Non-pigmented ciliary epithelial cell (primary cell): ENCODE measurements around the gene MIEF2.
A peak's percentile ranks its signal among the peaks of the same experiment; 100 is the strongest.

Source experiments
- DNase-seq: peaks from one replicate; pipeline ENCODE4 v3.0.0-alpha.2; 2010; ENCODE audit warnings: low read depth

The MIEF2 gene

GRCh38 chr17:18235743-18236256 is 24.7 kb upstream of the MIEF2 start:
- peak; percentile 27 for DNase-seq

DNA sequence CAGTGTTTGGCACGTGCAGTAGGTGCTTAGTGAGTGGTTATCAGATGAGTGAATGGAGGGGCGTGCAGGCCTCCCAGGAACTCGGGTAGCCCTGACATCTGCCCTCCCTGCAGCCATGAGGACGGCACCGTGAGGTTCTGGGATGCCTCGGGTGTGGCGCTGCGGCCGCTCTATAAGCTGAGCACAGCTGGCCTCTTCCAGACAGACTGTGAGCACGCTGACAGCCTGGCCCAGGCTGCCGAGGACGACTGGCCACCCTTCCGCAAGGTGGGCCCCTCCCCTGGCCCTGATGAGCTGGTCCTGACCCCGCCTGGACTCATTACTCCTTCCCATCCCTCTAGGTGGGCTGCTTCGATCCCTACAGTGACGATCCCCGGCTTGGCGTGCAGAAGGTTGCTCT is 24.0 kb upstream of the MIEF2 start:
- no peak for DNase-seq

- no peak for DNase-seq
These were observed 23.0 kb upstream of the MIEF2 start for GRCh38 chr17:18237461-18237860.

DNA sequence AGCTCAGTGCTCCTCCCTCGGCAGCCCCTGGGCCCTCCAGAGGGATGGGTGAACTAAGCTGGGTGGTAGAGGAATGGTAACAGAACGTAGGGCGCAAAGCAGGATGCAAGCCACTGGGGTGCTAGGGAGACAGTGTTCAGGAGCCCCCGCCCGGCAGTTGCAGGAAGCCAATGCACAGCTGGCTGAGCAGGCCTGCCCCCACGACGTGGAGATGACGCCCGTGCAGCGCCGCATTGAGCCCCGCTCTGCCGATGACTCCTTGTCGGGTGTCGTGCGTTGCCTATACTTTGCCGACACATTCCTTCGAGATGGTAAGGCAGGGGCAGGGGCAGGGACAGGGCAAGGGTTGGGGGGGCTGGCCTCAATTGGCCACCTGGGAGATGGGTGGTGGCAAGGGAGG is 22.2 kb upstream of the MIEF2 start:
- DNase-seq = no peak

- no peak for DNase-seq
These were observed 20.0 kb upstream of the MIEF2 start for GRCh38 chr17:18240449-18240848.

- DNase-seq = no peak
These were observed 19.1 kb upstream of the MIEF2 start for GRCh38 chr17:18241229-18241871.

- DNase-seq = no peak
These were observed 15.3 kb upstream of the MIEF2 start for GRCh38 chr17:18245038-18245776.

DNA sequence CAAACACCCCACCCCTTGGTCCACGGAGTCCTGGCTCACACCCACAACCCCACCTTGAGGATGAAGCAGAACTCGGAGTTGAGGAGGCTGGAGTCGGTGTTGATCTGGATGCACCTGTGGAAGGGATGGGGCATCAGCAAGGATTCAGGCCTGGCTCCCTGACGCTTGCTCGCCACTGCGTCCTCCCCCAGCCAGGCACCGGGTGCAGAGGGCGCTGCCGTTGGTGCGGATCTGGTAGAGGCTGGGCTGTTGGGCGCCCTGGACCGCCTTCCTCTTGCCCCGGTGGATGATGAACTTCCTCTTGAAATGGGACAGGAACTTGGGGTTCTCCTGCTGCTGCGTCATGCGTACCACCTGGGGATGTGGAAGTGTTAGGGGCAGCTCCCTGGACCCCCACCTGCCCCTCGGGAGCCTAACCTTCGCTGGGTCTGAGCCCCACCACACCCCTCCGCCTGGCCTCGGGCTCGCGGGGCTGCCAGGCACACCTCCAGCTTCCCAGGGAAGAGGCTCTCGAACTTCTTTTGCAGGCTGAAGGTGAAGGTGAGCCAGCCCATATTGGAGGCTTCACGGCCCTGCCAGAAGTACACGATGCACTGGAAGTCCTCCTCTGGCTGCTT is 14.2 kb upstream of the MIEF2 start:
- no peak for DNase-seq

GRCh38 chr17:18246880-18247612 is 13.4 kb upstream of the MIEF2 start:
- DNase-seq = no peak

- DNase-seq = no peak
These were observed 12.9 kb upstream of the MIEF2 start for GRCh38 chr17:18247613-18248001.

GRCh38 chr17:18248300-18248731 is 12.1 kb upstream of the MIEF2 start:
- no peak for DNase-seq

- no peak for DNase-seq
These were observed 11.7 kb upstream of the MIEF2 start for GRCh38 chr17:18248811-18249210.

GRCh38 chr17:18250259-18250658 is 10.2 kb upstream of the MIEF2 start:
- DNase-seq = no peak

GRCh38 chr17:18250708-18251107 is 9.8 kb upstream of the MIEF2 start:
- no peak for DNase-seq

DNA sequence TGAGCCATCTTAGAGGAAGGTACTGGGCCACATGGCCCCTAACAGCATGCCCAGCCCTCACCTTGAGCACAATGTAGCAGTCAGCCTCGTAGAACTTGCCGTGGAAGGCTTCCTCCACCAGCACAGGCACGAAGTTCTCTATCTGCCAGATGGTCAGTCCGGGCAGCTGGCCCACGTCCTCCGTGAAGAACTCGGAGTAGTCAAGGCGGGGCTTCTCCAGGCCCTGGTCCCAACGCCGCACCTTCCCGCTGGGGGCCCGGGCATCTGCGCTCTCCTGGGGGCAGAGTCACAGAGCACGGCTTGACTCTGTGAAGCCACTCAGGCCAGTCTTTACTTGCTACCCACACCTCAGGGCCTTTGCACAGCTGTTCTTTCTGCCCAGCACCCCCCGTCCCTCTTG is 9.3 kb upstream of the MIEF2 start:
- no peak for DNase-seq

- no peak for DNase-seq
These were observed 8.3 kb upstream of the MIEF2 start for GRCh38 chr17:18252160-18252559.

GRCh38 chr17:18253187-18253884 is 7.1 kb upstream of the MIEF2 start:
- no peak for DNase-seq

GRCh38 chr17:18253947-18254821 is 6.3 kb upstream of the MIEF2 start:
- DNase-seq = no peak

- no peak for DNase-seq
These were observed 5.4 kb upstream of the MIEF2 start for GRCh38 chr17:18254888-18255649.

GRCh38 chr17:18256351-18256750 is 4.1 kb upstream of the MIEF2 start:
- DNase-seq = no peak
